GM18870 (cell line): ENCODE measurements around the gene DLGAP1.
"Not testable (repeated sequence)": the region's sequence is repeated elsewhere in the genome, so short reads cannot be mapped to it uniquely, and the experiment has no call there.

ENCODE experiments used
- ATAC-seq: cut with Tn5 transposase; IDR thresholded peaks from one replicate; pipeline ENCODE4 v1.9.1; 2021; ENCODE audit warnings: moderate library complexity; ENCODE audit not compliant: unreplicated experiment

The DLGAP1 gene

DNA sequence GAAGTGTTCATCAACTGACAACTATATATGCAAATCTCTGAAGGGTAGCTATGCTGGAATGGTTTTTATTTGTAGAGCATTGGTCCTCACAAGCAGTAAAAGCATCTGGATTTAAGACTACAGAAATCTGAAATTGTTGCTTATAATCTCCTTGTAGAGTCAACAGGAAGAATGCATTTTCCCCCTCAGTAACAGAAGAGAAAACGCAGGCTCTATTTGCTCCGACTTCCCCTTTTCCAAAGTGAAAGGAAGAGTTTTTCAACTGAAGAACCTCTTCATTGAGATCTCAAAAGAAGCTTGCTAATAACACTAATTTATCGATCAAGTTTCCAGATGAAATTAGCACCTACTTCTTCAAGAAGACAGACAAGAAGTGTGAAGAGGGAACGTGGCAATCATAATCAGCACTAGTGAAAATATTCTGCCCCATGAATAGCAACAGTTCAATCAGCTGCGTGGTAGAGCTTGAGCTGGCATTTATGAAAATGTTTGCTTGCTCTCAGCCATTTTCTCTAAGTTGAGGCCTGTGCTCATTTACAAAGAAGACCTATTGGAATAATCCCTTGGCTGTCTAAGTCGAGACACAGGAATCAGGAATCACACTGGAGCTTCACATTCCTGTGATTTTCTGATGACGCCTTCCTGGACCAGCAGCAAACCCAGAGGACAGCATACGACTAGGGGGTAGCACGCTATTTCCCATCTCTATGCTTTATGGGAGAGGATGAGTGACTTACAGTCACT lies 961.4 kb downstream of the DLGAP1 start:
- ATAC-seq, result no peak

DNA sequence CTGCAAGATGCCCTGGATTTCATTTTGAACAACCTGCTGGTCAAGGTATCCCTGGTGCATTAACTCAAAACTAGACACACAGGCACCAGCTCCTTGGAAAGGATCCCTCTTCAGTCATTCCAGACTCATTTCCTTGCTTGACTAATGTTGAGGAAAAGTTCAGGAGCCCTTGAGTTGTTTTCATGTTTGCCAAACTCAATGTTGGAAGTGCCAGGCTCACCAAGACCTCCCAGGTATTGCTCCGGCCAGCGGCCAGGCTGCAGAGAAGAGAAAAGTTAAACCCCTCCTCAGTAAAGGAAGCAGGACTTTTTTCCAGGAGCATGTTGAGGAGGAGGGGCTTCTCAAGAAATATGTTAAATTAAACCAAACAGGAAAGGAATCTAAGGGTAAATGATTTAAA lies 962.4 kb downstream of the DLGAP1 start:
- ATAC-seq, result no peak

- no peak for ATAC-seq
These were observed 963.0 kb downstream of the DLGAP1 start for GRCh38 chr18:3491981-3492555.

GRCh38 chr18:3489462-3489861 lies 965.6 kb downstream of the DLGAP1 start:
- no peak for ATAC-seq

DNA sequence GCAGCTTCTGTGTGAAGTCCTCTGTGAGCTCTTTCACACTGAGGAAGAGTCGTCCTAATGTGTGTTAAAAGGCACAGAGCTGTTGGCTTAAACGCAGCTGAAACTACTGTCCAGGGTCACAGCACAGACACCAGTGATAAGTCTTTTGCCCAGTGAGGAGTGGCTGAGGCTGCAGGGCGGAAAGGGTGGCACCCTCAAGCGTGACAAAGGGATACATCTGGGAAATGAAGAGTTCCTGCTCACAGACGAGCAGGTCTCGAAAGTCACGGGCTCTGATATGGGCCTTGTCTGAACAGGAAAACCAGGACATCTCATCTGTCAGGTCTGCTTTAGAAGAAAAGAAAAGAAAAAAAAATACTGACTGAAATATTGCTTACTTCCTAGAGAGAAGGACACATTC lies 968.6 kb downstream of the DLGAP1 start:
- ATAC-seq, result no peak

DNA sequence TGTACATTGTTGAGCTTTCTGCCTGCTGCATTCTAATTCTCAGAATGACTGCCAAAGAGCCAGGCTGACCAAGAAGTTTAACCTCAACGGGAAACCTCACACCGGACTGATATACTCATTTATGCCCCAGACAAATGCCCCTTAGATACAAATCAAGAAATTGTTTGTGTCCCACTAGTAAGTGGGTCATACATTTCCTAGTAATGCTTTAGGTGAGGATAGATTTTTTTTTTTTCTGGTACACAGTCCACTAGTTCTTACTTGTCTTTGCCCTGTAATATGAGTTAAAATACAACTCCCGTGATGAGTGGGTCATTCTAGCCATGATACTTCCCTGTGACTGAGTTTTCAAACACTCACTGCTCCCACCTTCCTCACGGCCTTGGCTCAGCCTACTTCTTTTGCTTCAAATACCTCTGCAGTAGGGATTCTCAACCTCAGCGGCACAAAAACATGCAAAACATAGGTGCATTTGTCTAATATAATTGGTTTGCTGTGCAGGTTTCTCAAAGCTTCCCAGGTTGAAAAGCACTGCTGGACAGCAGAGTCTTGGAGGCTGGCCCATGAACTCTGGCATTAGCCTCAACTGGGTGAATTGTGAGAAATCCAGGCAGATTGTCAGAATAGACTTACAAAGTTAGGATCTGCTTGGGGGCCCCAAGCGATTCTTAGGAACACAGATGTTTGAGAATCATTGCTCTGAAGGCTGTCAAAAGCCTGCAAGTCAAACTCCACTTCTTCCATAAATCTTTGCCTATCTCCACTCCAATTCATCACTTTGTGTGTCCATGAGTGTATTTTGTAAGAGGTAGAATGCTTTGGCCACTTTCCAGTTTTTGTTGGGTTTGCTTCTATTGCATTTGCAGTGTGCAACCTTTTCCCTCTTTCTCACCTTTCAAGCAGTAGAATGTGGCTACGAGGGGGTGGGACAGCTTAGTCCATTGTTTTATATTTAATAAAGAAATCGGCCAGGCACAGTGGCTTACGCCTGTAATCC lies 969.7 kb downstream of the DLGAP1 start:
- ATAC-seq, result peak; percentile 72

DNA sequence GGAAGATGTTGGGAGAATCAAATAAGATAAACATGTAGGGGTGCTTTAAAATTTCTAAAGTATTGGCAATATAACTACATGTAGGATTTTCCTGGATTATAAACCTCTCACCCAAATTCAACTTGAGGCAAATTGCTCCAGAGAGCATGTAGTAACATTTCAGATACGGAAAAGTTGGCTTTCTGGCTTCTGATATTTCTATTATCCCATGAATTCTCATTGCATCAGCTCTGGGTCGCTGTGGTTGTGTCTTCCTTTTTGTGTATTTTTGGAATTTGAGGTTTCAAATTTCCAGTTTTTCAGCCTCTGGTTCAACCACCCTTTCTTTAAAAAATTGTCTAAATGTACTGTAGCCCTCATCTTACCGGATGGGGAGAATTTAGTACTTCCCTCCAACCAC lies 972.8 kb downstream of the DLGAP1 start:
- no peak for ATAC-seq

DNA sequence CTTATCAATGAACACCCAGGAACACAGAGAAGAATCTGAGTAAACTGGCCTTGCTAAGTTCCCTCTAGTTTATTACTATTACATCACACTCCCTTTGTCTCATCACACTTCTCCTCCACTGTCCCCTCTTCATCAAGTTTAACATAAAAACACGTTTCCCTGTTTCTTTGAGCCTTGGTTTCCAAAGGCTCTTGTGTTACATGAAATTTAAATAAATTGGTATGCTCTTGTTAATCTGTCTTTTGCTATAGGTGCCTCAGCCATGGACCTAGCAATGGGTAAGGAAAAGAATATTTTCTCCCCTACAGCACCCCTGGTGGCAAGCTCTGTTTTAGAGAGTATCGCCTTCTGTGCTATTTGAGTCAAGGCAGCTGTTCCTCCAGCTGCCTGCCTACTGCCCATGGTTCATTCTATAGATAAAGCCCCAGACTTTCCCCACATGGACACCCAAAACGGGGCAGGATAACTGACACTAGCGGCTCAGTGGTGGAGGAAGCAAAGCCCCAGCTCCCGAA lies 973.4 kb downstream of the DLGAP1 start:
- ATAC-seq, result no peak

DNA sequence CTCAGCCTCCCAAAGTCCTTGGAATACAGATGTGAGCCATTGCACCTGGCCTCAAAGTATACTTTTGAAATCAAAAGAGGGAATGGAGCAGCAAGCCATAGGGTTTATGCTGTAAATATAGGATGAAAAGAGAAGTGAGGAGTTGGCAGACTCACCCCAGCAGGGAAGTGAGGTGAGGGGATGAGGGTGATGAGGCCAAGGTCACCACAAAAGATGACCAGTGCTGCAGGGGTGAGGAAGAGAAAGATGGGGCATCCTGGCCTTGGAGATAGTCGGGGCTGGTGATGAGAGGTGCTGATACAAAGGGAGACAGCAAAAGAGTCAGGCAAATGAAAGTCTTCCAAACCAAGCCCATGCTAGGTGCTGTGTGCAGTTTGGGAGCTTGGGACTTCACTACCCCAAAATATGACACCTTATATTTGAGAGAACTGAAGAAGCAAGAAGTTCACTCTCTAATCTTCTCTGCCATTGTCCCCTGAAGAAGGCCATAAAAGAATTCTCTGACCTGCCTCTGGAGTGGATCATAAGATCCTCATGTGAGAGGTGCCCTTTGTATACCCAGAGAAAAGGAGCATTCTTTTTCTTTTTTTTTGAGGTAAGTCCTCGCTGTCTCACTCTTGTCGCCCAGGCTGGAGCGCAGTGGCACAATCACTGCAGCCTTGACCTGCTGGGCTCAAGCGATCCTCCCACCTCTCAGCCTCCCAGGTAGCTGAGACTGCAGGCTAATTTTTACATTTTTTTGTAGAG lies 974.1 kb downstream of the DLGAP1 start:
- ATAC-seq, result no peak

DNA sequence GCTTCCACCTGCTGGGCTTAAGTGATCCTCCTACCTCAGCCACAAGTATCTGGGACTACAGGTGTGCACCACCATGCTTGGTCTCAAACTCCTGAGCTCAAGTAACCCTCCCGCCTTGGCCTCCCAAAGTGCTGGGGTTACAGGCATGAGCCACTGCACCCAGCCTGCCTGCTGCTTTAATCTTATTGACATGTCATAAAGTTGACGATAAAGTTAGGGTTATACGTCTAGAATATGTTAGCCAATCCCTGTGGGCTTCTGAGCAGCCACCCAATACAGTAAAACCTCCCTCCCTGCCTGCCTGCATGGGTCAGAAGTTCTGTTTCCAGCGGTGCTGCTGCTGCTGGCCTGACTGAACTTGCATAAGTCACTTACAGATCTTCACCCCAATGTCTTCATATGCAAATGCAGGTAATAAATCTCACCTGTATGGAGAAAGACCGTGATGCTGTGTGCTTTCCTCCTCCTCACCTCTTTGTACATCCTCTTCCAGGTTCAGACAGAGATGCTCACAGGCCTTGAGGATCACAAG lies 975.1 kb downstream of the DLGAP1 start:
- ATAC-seq, result no peak

DNA sequence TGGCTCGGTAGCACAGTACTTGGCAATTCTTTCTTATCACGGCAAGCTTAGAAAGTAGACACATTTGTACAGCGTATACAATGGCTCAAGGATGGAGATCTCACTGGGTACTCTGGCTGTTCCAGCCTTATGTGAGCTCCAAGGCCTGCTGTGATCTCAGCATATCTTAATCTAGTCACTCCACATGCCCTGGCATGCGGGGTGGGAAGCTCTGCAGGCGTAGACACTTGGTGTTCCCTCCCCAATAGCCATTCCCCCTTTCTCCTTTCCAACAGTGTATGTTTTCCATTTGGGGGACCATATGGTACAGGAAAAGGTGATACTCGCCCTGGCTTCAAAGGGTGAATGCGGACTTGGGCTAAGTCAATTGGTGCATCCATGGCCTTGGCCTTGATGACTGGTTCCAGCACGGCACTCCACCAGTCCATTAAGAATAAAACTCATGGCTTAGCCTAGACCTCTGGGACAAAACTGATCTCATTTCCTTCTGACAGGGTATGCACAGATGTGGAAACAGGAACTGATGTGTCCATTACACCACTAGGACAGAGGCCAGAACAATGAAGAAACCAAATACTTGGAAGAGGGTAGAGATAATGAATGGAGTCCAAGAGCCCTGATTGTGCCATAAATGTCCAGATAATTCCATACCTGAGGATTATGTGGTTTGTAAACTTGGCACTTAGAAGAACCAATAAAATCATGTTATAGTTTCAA lies 976.7 kb downstream of the DLGAP1 start:
- ATAC-seq, result no peak

DNA sequence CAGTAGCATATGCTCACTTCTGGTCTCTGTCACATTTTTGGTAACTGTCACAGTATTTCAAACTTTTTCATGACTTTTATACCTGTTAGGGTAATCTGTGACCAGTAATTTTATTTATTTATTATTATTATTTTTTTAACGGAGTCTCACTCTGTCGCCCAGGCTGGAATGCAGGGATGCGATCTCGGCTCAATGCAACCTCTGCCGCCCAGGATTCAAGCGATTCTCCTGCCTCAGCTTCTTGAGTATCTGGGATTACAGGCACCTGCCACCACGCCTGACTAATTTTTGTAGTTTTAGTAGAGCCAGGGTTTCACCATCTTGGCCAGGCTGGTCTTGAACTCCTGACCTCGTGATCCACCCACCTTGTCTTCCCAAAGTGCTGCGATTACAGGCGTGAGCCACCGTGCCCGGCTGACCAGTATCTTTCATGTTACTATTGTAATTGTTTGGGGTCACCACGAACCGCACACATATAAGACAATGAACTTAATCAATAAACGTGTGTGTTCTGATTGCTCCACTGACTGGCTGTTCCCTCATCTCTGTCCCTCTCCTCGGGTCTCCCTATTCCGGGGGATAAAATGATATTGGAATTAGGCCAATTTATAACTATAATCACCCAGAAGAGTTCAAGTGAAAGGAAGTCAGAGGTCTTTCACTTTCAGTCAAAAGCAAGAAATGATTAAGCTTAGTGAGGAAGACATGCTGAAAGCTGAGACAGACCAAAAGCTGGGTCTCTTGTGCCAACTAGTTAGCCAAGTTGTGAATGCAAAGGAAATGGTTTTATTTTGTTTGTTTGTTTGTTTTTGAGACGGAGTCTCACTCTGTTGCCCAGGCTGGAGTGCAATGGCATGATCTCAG lies 982.2 kb downstream of the DLGAP1 start:
- ATAC-seq, result no peak

- ATAC-seq, result not testable (repeated sequence)
These were observed 983.0 kb downstream of the DLGAP1 start for GRCh38 chr18:3472121-3472520.

GRCh38 chr18:3471141-3471648 lies 983.9 kb downstream of the DLGAP1 start:
- no peak for ATAC-seq

DNA sequence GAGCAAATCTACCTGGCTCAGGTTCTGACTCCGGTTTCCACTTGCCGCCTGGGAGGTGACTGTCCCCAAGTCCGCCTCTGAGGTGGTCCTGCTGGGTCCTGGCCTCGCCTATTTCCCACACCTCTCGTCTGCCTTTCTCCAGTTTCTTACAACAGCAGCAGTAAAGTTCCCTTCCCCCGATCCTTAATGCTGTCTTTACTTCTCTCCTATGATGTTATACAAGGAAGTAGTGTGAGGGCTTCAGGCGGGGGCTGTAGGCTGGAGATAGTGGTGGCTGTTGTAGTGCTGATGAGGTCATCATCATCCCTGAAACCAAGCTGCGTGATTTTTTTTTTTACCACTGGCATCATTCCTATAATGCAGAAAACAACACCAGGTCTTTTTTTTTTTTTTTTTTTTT lies 986.3 kb downstream of the DLGAP1 start:
- no peak for ATAC-seq

GRCh38 chr18:3468066-3468705 lies 986.9 kb downstream of the DLGAP1 start:
- ATAC-seq, result no peak

DNA sequence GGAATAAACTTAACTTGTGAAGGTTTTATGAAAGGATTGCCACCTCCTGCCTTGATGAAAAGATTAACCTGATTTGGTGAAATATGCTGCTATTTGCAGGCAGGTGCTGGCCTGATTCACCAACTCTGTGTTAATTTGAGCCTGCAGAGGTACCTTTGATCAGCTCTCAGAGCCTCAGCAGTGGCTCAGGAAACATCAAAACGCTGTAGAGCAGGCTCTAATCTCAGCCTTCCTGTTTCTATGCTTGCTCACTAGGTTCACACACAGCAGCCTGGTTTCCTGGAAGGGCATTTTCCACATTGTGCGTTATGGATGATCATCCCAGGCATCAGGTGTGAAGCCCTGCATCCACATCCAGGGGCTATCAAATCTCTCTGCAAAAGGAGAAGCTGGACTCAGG lies 988.2 kb downstream of the DLGAP1 start:
- ATAC-seq, result no peak

- no peak for ATAC-seq
These were observed 989.1 kb downstream of the DLGAP1 start for GRCh38 chr18:3466045-3466444.
